NCI-H774 (cell line): ENCODE data around the gene ACTL8.

Experiments used
- DNase-seq: peaks from one replicate; lab custom pipeline; 2025; lab: John Stamatoyannopoulos, UW

ACTL8 gene

GRCh38 chr1:17755120-17755519 lies at the start of gene ACTL8:
ACTL8 (plus strand) TSS chr1:17755333; CDS start chr1:17823009, 67,676 bp downstream.
- DNase-seq = no peak

GRCh38 chr1:17706445-17706844 lies 48.7 kb upstream of the ACTL8 start:
- no peak for DNase-seq

GRCh38 chr1:17709981-17710380 lies 45.2 kb upstream of the ACTL8 start:
- no peak for DNase-seq

GRCh38 chr1:17710889-17711576 lies 44.1 kb upstream of the ACTL8 start:
- no peak for DNase-seq

GRCh38 chr1:17711577-17711910 lies 43.6 kb upstream of the ACTL8 start:
- DNase-seq = no peak

- no peak for DNase-seq
Observed at GRCh38 chr1:17711941-17712340, 43.2 kb upstream of the ACTL8 start.

GRCh38 chr1:17713993-17714392 lies 41.1 kb upstream of the ACTL8 start:
- no peak for DNase-seq

- no peak for DNase-seq
Observed at GRCh38 chr1:17717594-17718535, 37.3 kb upstream of the ACTL8 start.

GRCh38 chr1:17719874-17720273 lies 35.3 kb upstream of the ACTL8 start:
- no peak for DNase-seq

GRCh38 chr1:17721444-17721843 lies 33.7 kb upstream of the ACTL8 start:
- no peak for DNase-seq

GRCh38 chr1:17723684-17724083 lies 31.4 kb upstream of the ACTL8 start:
- no peak for DNase-seq

- no peak for DNase-seq
Observed at GRCh38 chr1:17724150-17724549, 31.0 kb upstream of the ACTL8 start.

- DNase-seq = no peak
Observed at GRCh38 chr1:17725084-17725719, 29.9 kb upstream of the ACTL8 start.

- no peak for DNase-seq
Observed at GRCh38 chr1:17725811-17726582, 29.1 kb upstream of the ACTL8 start.

GRCh38 chr1:17728123-17728712 lies 26.9 kb upstream of the ACTL8 start:
- DNase-seq = no peak

- no peak for DNase-seq
Observed at GRCh38 chr1:17729248-17729647, 25.9 kb upstream of the ACTL8 start.

GRCh38 chr1:17729909-17730308 lies 25.2 kb upstream of the ACTL8 start:
- no peak for DNase-seq

GRCh38 chr1:17731460-17731859 lies 23.7 kb upstream of the ACTL8 start:
- no peak for DNase-seq

- DNase-seq = no peak
Observed at GRCh38 chr1:17732475-17732874, 22.7 kb upstream of the ACTL8 start.

- no peak for DNase-seq
Observed at GRCh38 chr1:17733661-17734060, 21.5 kb upstream of the ACTL8 start.

GRCh38 chr1:17734609-17735008 lies 20.5 kb upstream of the ACTL8 start:
- no peak for DNase-seq

GRCh38 chr1:17735348-17735747 lies 19.8 kb upstream of the ACTL8 start:
- no peak for DNase-seq
